ENCODE results near the gene CGB3.

- TF ChIP-seq, protein P1, sequence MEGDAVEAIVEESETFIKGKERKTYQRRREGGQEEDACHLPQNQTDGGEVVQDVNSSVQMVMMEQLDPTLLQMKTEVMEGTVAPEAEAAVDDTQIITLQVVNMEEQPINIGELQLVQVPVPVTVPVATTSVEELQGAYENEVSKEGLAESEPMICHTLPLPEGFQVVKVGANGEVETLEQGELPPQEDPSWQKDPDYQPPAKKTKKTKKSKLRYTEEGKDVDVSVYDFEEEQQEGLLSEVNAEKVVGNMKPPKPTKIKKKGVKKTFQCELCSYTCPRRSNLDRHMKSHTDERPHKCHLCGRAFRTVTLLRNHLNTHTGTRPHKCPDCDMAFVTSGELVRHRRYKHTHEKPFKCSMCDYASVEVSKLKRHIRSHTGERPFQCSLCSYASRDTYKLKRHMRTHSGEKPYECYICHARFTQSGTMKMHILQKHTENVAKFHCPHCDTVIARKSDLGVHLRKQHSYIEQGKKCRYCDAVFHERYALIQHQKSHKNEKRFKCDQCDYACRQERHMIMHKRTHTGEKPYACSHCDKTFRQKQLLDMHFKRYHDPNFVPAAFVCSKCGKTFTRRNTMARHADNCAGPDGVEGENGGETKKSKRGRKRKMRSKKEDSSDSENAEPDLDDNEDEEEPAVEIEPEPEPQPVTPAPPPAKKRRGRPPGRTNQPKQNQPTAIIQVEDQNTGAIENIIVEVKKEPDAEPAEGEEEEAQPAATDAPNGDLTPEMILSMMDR (IDR thresholded peaks at IDR 0.05): no peak
- TF ChIP-seq POLR2A (IDR thresholded peaks at IDR 0.05): no peak
Measured at GRCh38 chr19:49067554-49067953, 43.4 kb upstream of the CGB3 start.

Measured in lower leg skin (tissue), 3 donors.